ENCODE results near the gene STEAP4.
"Not testable (repeated sequence)": the region's sequence is repeated elsewhere in the genome, so short reads cannot be mapped to it uniquely, and the experiment has no call there.

Gene STEAP4

DNA sequence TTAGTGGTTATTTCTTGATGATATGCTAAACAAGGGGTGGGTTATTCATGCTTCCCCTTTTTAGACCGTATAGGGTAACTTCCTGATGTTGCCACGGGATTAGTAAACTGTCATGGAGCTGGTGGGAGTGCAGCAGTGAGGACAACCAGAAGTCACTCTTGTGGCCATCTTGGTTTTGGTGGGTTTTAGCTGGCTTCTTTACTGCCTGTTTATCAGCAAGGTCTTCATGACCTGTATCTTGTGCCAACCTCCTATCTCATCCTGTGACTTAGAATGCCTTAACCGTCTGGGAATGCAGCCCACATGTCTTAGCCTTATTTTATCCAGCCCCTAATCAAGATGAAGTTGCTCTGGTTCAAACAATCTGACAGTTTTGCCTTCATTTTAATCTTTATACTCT lies 41.7 kb downstream of the STEAP4 start:
- not testable (repeated sequence) for DNase-seq

GRCh38 chr7:88262562-88262961 lies 44.1 kb downstream of the STEAP4 start:
- no peak for DNase-seq

DNA sequence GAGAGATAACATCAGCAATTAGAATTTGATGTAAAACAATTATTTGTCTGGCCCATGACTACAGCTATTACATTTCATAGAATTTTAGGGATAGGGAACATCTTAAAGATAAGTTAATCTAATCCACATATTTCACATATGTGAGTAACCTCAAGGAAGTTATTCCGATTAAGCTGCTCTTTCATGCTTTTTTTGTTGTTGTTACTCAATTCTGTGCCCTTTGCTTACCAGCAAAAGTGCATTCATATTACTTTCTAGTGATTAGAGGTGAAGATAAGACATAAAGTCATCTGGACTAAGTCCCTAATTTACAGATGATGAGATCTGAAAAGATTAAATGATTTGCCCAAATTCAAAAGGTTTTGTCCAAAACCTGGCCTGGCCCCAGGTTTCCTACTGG lies 46.0 kb downstream of the STEAP4 start:
- no peak for DNase-seq

- DNase-seq, result no peak
Measured at GRCh38 chr7:88259656-88260380, 46.9 kb downstream of the STEAP4 start.

DNA sequence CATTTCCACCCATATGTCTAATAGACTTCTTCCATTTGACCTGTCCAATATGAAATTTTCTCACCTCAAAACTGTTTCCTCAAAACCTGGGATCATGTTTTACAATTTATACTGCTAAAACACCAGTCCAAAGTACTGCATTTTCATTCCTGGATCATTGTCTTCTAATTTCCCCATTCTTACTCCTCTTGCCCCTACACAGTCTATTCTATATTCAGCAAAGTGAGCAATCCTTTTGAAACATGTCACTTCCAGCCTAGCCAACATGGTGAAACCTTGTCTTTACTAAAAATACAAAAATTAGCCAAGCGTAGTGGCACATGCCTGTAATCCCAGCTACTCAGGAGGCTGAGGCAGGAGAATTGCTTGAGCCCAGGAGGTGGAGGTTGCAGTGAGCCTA lies 48.4 kb downstream of the STEAP4 start:
- DNase-seq, result not testable (repeated sequence)

GRCh38 chr7:88256906-88257305 lies 49.8 kb downstream of the STEAP4 start:
- no peak for DNase-seq

DNA sequence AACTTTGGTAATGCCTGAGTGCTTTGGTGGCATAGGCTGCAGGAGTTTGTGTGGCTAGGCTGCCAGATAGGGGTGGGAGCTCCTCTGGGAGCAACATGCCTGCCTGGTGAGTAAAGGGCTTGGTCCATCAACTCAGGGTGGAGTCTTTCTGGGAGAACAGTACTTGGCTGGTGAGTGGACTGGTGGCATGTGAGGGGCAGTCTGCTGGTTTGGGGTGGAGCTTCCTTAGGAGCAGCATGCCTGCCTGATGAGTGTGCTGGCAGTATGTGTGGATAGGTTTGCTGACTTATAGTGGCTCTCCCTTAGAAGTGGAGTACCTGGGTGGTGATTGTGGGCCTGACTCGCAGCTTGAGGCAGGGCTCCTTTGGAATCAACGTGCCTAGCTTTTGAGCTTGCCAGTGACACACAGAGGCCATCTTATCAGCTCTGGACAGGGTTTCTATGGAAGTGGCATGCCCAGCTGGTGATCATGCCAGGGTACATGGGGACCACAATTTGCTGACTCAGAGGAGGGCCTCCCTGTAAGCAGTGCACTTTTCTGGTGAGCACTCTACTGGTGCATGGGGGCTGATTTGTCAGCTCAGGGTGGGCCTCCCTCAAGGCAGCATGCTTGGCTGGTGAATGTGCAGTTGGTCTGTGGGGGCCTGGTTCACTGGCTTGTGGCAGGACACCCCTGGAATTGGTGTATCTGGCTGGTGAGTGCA lies 51.8 kb downstream of the STEAP4 start:
- no peak for DNase-seq

DNA sequence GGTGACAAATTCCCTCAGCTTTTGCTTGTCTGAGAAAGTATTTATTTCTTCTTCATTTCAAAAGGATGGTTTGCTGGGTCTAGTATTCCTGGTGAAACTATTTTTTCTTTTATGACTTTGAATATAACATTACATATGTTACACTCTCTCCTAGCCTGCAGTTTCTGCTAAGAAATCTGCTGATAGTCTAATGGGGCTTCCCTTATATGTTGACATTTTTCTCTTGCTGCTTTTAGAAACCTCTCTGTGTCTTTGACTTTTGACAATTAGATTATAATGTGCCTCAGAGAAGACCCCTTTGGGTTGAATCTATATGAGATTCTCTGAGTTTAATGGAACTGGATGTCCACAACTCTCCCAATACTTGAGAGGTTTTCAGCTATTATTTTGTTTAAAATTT lies 53.1 kb downstream of the STEAP4 start:
- no peak for DNase-seq

DNA sequence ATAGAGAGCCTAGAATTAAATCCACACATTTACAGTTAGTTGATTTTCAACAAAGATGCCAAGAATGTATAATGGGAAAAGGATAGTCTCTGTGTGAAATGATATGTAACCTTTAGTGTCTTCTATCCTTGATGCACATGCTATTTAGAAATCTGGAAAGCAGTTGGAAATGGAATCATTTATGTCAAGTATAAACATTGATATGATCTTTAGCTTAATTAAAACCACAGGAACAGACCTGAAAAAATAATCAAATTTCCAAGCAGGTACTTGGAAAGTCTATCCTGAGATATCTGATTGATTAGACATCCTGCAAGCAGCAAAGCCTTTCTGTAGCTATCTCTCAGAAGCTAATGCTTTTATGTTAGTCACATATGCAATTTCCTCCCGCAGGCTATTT lies 62.4 kb downstream of the STEAP4 start:
- DNase-seq, result no peak

DNA sequence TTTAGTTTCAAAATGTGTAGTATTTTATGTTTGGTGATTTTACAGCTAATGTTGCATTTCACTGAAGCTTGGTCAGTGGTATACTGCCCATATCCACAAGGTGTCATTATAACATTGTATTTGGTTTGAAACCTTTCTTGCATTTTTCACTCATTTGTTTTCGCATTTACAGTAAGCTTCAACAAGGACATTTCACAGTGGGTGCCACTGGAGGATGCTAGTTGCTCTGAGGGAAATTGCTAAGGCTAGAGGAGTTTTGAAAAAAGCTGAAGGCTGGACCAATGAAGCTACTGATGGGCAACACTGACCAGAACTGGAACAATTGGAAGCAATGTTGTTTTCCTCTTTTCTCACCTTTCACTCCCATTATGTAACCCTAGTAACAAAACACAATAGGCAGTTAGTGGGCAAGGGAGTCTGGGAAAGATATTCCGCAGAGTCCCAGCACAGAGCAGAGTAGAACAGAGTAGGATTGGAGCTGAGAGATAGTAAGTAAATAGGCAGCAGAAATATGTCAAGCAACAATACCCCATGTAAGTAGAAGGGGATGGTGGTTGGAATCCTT lies 63.3 kb downstream of the STEAP4 start:
- DNase-seq, result peak; percentile 56

DNA sequence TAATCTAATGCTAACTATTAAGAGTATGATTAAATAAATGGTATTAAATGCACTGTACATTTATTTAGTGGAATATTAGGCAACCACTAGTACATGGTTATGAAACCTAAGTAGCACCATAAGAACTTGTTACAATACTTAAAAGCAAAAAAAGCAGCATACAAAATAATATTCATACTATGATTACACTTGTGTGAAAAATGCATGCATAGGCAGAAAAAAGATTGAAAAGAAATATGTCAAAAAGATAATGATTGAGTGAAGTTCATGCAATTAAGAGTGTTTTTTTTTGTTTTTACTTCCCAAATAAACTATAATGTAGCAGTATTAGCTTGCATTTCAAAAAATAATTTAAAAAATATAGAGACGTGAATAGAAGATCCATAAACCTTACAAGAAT lies 66.8 kb downstream of the STEAP4 start:
- DNase-seq, result no peak

DNA sequence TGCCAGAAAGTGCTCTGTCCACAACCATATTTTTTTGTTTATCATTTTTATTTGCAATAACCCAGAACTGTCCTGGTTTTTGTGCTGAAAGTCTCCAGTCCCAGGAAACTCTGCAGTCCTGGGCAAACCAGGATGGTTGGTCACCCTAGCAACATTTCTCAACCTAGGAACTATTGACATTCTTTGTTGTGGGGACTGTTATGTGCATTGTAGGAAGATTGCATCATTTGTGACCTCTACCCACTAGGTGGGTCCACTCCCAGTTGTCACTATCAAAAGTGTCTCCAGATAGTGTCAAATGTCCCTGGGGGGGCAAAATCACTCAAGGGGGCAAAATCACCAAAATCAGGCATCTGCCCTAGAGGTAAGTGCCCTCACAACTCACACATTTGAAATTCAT lies 72.9 kb downstream of the STEAP4 start:
- no peak for DNase-seq

DNA sequence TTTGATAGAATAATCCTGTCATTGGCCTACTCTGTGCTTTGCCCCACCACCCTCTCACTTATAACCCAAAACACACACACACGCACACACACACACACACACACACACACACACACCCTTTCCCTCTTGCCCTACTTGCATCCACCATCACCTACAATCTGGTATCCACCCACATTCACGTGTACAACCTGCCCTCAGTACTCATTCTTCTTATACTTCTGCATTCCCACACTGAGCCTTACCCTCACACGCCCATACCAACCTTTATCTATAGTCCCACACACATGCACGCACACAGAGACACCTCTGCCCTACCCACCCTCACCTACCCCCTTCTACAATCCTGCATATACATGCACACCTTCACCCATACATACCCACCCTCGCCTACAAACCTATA lies 76.0 kb downstream of the STEAP4 start:
- DNase-seq, result no peak

DNA sequence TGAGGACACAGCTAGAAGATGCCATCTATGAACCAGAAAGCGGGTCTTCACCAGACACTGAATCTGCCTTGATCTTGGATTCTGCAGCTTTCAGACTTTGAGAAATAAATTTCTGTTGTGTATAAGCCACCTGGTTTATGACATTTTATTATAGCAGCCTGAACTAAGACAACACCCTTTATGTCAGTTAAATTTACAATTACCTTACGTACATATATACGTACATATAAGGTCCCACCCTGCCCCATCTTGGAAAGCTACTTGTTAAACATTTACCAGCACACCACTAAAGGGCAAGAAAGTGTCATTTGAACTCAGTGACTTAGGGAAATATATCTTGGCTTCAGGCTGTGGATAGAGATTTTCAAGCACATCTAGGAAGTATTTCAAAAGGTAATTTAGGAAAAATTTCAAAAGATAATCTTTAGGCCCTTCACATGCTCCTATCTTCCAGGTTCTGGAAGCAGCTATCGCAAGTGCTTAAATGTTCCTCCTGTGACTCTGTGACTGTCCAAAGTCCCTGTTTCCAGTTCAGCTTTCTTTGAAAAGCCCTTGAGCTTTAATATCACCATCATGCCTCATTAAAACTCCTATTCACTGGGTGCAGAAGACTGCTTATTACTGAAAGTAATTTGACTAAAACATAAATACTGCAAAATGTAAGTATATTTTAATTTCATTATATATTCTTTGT lies 77.2 kb downstream of the STEAP4 start:
- DNase-seq, result no peak

- DNase-seq, result no peak
Measured at GRCh38 chr7:88226886-88227516, 79.7 kb downstream of the STEAP4 start.

DNA sequence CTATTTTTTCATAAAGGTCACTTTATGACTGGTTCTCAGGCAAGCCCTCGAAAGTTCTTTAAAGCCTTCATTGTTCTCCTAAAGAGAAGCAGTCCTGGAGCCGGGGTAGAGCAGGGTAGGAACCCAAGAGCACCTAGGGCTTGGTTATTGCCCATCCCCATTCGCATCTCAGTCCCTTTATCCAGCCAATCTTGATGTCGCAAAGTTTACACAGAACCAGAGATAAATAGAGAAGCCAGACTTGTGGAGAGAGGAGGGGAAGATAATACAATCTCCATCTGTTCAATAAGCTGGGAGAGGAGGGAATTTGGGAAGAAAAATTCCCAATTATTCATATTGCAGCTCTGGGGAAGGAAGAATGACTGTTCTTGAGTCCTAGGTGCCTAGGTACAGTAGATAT lies 80.5 kb downstream of the STEAP4 start:
- no peak for DNase-seq

DNA sequence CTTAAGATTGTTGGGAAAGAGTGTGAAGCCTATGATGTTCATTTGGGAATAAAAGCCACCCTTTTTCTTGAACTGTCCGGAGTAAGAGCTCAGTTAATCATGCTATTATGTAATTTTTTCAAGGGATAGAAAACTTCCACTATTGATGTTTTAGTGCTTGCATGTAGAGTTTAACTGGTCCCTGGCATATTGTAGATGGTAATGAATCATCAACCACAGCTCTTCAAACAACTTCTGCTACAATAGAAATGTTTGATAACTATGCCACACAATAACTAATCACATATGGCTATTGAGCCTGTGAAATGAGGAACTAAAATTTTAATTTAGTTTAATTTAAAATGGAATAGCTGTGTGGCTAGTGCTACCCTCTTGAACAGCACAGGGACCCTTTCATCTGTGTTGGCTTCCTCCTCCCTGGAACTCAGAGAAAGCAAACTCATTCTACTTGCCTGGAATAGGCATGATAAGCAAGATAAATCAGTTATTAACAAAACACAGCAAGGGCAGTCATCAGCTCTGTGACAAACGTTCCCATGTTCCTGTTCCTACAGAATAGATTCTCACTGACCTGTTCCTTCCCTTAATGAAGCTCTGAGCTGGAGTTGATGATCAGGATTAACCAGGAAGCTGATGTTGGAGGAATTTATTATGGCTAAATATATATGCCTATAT lies 82.0 kb downstream of the STEAP4 start:
- no peak for DNase-seq

DNA sequence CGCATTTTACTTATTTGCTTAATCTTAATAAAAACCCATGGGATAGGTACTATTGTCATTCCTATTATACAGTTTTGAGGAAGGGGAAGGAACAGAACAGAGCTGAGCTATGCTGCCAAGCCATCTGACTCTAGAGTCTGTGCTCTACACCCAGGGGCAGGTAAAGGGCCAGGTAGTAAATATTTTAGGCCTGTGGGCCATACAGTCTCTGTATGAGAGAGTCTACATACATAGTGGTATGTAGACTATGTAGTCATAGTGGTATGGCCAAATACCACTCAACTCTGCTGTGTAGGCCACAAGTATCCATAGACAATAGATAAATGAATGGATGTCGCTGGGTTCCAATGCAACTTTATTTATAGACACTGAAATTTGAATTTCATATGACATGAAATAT lies 83.4 kb downstream of the STEAP4 start:
- DNase-seq, result no peak

Measured in SHP77 treated with DMSO at 0.1 percent for 48 hours (cell line).